HG02623 (cell line): ENCODE measurements around the gene PCSK4.

Experiments
- ATAC-seq: cut with Tn5 transposase; IDR thresholded peaks from one replicate; pipeline ENCODE4 v1.9.1; 2021; ENCODE audit warnings: moderate library complexity; ENCODE audit not compliant: unreplicated experiment

Gene PCSK4

GRCh38 chr19:1457031-1457739, 33.0 kb downstream of the PCSK4 start:
- ATAC-seq, result no peak

GRCh38 chr19:1456121-1456900, 33.8 kb downstream of the PCSK4 start:
- no peak for ATAC-seq

- ATAC-seq, result no peak
Measured at GRCh38 chr19:1455336-1456120, 34.6 kb downstream of the PCSK4 start.

- no peak for ATAC-seq
Measured at GRCh38 chr19:1455002-1455335, 35.2 kb downstream of the PCSK4 start.

- ATAC-seq, result no peak
Measured at GRCh38 chr19:1453525-1454364, 36.4 kb downstream of the PCSK4 start.

- no peak for ATAC-seq
Measured at GRCh38 chr19:1452802-1453524, 37.2 kb downstream of the PCSK4 start.

GRCh38 chr19:1451916-1452801, 38.0 kb downstream of the PCSK4 start:
- no peak for ATAC-seq

GRCh38 chr19:1450735-1451731, 39.1 kb downstream of the PCSK4 start:
- ATAC-seq, result no peak

- no peak for ATAC-seq
Measured at GRCh38 chr19:1449467-1450442, 40.4 kb downstream of the PCSK4 start, which contains the start of gene APC2. TSS of gene APC2 (plus strand) at chr19:1450121. CDS start at chr19:1453002, 2,881 bp downstream.

- ATAC-seq, result no peak
Measured at GRCh38 chr19:1447944-1448343, 42.2 kb downstream of the PCSK4 start.

GRCh38 chr19:1447504-1447903, 42.6 kb downstream of the PCSK4 start:
- no peak for ATAC-seq

GRCh38 chr19:1446713-1447481, 43.3 kb downstream of the PCSK4 start:
- no peak for ATAC-seq

GRCh38 chr19:1445932-1446712, 44.0 kb downstream of the PCSK4 start:
- ATAC-seq, result no peak

- no peak for ATAC-seq
Measured at GRCh38 chr19:1445185-1445931, 44.8 kb downstream of the PCSK4 start.
